Uterus (tissue), 2 donors: ENCODE data around the gene ARFIP1.

Experiments
- POLR2A ChIP-seq, 2 donors: fragments of 450-650 bp; IDR thresholded peaks; one replicate each; pipeline ENCODE4 v1.6.1; 2016; ENCODE audit warnings: antibody characterized with exemption in 2 of 2, mild to moderate bottlenecking in 1 of 2, moderate library complexity in 1 of 2
- TF ChIP-seq, protein P1 (sequence below), 4 experiments: fragments of 200-600 bp in 2 of 4; fragments of 450-650 bp in 2 of 4; sonication (generic) in 2 of 4; IDR thresholded peaks; one replicate each; pipeline ENCODE4 v1.5.1; 2016 to 2019; ENCODE audit warnings: antibody characterized with exemption in 4 of 4, mild to moderate bottlenecking in 2 of 4, moderate library complexity in 1 of 4

DNA sequence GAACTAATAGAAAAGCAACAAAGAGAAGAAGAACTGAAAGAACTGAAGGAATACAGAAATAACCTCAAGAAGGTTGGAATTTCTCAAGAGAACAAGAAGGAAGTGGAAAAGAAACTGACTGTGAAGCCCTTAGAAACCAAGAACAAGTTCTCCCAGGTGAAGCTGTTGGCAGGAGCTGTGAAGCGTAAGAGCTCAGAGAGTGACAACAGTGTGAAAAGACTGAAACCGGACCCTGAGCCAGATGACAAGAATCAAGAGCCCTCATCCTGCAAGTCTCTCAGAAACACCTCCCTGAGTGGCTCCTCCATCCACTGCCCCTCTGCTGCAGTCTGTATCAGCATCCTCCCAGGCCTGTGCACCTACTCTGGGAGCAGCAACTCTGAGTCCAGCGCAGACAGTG, 148.0 kb downstream of the ARFIP1 start:
- TF ChIP-seq, protein P1, sequence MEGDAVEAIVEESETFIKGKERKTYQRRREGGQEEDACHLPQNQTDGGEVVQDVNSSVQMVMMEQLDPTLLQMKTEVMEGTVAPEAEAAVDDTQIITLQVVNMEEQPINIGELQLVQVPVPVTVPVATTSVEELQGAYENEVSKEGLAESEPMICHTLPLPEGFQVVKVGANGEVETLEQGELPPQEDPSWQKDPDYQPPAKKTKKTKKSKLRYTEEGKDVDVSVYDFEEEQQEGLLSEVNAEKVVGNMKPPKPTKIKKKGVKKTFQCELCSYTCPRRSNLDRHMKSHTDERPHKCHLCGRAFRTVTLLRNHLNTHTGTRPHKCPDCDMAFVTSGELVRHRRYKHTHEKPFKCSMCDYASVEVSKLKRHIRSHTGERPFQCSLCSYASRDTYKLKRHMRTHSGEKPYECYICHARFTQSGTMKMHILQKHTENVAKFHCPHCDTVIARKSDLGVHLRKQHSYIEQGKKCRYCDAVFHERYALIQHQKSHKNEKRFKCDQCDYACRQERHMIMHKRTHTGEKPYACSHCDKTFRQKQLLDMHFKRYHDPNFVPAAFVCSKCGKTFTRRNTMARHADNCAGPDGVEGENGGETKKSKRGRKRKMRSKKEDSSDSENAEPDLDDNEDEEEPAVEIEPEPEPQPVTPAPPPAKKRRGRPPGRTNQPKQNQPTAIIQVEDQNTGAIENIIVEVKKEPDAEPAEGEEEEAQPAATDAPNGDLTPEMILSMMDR (IDR thresholded peaks at IDR 0.05) = no peak
- TF ChIP-seq POLR2A (IDR thresholded peaks at IDR 0.05) = no peak
